GM12878 (cell line): Measurements from ENCODE around the gene GNAQ. TPM values are rescaled to one million over a fixed set of nuclear protein-coding genes. Genes with fewer than 3 reads are reported as not detected.

Experiments used
- BRCA1 ChIP-seq: IDR thresholded peaks from 2 replicates; pipeline ENCODE4 v1.6.1; 2011; ENCODE audit warnings: low read depth, low read length, improper control_type of control experiment
- KLF5 ChIP-seq: fragments of 450-650 bp; IDR thresholded peaks from 2 replicates; pipeline ENCODE4 v1.6.1; 2014; ENCODE audit warnings: mild to moderate bottlenecking; ENCODE audit not compliant: partially characterized antibody
- SUPT20H ChIP-seq: IDR thresholded peaks from 2 replicates; pipeline ENCODE4 v1.6.1; 2011; ENCODE audit warnings: low read depth, mild to moderate bottlenecking, low read length, moderate library complexity, borderline replicate concordance; ENCODE audit not compliant: control insufficient read depth
- ZNF384 ChIP-seq: IDR thresholded peaks from 2 replicates; pipeline ENCODE4 v1.6.1; 2012; ENCODE audit warnings: low read depth, mild to moderate bottlenecking, low read length, improper control_type of control experiment, borderline replicate concordance
- polyA plus RNA-seq, 11 experiments: library from polyadenylated mRNA; depleted of rRNA in 4 of 11; unstranded in 6 of 11; stranded (reverse) in 5 of 11; fragments of >200 nt; fragmentation: Nextera tagmentation in 4 of 11; fragmentation: Illumina TruSeq in 1 of 11; extraction: Ambion mirVana in 4 of 11; extraction: Trizol in 1 of 11; gene quantifications; 1 replicate in 1 of 11; 2 replicates in 10 of 11; pipeline versions ENCODE4 v1.2.1 to v1.2.3, GENCODE V29; 2011 to 2016; ENCODE audit warnings: inconsistent platforms in 2 of 11, missing spikeins in 2 of 11, low read depth in 1 of 11
- total RNA-seq, 4 experiments: library from RNA; depleted of rRNA in 3 of 4; stranded (reverse); fragments of >200 nt in 3 of 4; fragmentation: Illumina TruSeq in 1 of 4; extraction: Trizol in 1 of 4; gene quantifications; 2 replicates each; pipeline versions ENCODE4 v1.2.1 to v1.2.3, GENCODE V29; 2013 to 2021
- TF ChIP-seq, protein P1 (sequence below): fragments of 450-650 bp; IDR thresholded peaks from 2 replicates; pipeline ENCODE4 v1.6.1; 2017; ENCODE audit warnings: mild to moderate bottlenecking, moderate library complexity
- TF ChIP-seq, protein P2 (sequence below): IDR thresholded peaks from 2 replicates; pipeline ENCODE4 v1.6.1; 2011; ENCODE audit warnings: mild to moderate bottlenecking, low read depth, low read length, moderate library complexity; ENCODE audit not compliant: insufficient replicate concordance

The GNAQ gene
- total and polyA plus RNA-seq, 10 of the 15 experiments (the other 5 are each of a cell fraction or from before 2014, with no cell fraction given), result 0.15 to 47.2 (median 0.49) TPM

DNA sequence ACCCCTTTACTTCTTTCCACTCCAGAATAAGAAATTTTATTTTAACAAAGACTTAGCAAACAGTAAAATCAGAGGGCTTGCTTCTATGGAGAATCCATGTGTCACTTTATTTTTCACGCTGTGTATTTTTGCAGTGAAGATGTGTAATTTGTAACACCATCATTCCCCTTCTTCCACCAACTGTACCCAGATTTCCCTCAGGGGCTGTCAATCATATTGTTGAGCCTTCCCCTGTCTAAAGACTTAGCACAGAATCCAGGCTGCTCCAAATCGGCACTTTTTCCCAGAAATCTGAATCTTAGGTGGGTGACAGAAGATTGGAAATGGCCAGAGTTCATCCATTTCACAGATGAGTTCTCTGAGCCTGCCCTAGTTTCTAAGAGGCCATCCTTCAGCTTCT lies 115.9 kb downstream of the GNAQ start (continued):
- TF ChIP-seq, protein P1, sequence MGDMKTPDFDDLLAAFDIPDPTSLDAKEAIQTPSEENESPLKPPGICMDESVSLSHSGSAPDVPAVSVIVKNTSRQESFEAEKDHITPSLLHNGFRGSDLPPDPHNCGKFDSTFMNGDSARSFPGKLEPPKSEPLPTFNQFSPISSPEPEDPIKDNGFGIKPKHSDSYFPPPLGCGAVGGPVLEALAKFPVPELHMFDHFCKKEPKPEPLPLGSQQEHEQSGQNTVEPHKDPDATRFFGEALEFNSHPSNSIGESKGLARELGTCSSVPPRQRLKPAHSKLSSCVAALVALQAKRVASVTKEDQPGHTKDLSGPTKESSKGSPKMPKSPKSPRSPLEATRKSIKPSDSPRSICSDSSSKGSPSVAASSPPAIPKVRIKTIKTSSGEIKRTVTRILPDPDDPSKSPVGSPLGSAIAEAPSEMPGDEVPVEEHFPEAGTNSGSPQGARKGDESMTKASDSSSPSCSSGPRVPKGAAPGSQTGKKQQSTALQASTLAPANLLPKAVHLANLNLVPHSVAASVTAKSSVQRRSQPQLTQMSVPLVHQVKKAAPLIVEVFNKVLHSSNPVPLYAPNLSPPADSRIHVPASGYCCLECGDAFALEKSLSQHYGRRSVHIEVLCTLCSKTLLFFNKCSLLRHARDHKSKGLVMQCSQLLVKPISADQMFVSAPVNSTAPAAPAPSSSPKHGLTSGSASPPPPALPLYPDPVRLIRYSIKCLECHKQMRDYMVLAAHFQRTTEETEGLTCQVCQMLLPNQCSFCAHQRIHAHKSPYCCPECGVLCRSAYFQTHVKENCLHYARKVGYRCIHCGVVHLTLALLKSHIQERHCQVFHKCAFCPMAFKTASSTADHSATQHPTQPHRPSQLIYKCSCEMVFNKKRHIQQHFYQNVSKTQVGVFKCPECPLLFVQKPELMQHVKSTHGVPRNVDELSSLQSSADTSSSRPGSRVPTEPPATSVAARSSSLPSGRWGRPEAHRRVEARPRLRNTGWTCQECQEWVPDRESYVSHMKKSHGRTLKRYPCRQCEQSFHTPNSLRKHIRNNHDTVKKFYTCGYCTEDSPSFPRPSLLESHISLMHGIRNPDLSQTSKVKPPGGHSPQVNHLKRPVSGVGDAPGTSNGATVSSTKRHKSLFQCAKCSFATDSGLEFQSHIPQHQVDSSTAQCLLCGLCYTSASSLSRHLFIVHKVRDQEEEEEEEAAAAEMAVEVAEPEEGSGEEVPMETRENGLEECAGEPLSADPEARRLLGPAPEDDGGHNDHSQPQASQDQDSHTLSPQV, result no peak
- TF ChIP-seq KLF5 (no peak), ZNF384 (no peak), SUPT20H (no peak), BRCA1 (no peak)
- TF ChIP-seq, protein P2, sequence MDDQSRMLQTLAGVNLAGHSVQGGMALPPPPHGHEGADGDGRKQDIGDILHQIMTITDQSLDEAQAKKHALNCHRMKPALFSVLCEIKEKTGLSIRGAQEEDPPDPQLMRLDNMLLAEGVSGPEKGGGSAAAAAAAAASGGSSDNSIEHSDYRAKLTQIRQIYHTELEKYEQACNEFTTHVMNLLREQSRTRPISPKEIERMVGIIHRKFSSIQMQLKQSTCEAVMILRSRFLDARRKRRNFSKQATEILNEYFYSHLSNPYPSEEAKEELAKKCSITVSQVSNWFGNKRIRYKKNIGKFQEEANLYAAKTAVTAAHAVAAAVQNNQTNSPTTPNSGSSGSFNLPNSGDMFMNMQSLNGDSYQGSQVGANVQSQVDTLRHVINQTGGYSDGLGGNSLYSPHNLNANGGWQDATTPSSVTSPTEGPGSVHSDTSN, result peak; percentile 53
